OCI-LY1 (cell line): ENCODE results near the gene CACNA1B.

ENCODE experiments used
- H2AFZ ChIP-seq: fragments of 200-600 bp; sonication (generic), shearing (Covaris generic); 2 replicates; pipeline ENCODE4 v1.6.0; 2014; ENCODE audit warnings: antibody characterized with exemption, mild to moderate bottlenecking, low read length
- H3F3A ChIP-seq: fragments of 200-600 bp; sonication (generic), shearing (Covaris generic); 2 replicates; pipeline ENCODE4 v1.6.0; 2014; ENCODE audit warnings: mild to moderate bottlenecking, antibody characterized with exemption, low read length, moderate library complexity; ENCODE audit not compliant: insufficient read depth
- H3K27ac ChIP-seq: fragments of 200-600 bp; sonication (generic); 2 replicates; pipeline ENCODE4 v1.5.1; 2014; ENCODE audit warnings: low read length, mixed run types, mild to moderate bottlenecking, low read depth; ENCODE audit not compliant: poor library complexity, severe bottlenecking
- H3K27me3 ChIP-seq: fragments of 200-600 bp; sonication (generic); 2 replicates; pipeline ENCODE4 v1.6.0; 2014; ENCODE audit warnings: antibody characterized with exemption, mild to moderate bottlenecking, low read length, moderate library complexity; ENCODE audit not compliant: insufficient read depth
- H3K36me3 ChIP-seq: fragments of 200-600 bp; sonication (generic); 2 replicates; pipeline ENCODE4 v1.6.1; 2014; ENCODE audit warnings: mild to moderate bottlenecking, antibody characterized with exemption, low read length, moderate library complexity, mixed read lengths; ENCODE audit not compliant: insufficient read depth
- H3K4me1 ChIP-seq: fragments of 200-600 bp; sonication (generic); 2 replicates; pipeline ENCODE4 v1.5.1; 2014; ENCODE audit warnings: mild to moderate bottlenecking, low read length, moderate library complexity; ENCODE audit not compliant: insufficient read depth, severe bottlenecking
- H3K4me2 ChIP-seq: fragments of 200-600 bp; sonication (generic), shearing (Covaris generic); 2 replicates; pipeline ENCODE4 v1.6.1; 2014; ENCODE audit warnings: low read length
- H3K4me3 ChIP-seq: fragments of 200-600 bp; sonication (generic); 2 replicates; pipeline ENCODE4 v1.5.1; 2014; ENCODE audit warnings: low read length, low read depth, mild to moderate bottlenecking, mixed read lengths; ENCODE audit not compliant: poor library complexity, severe bottlenecking
- H3K79me2 ChIP-seq: fragments of 200-600 bp; shearing (Covaris generic); 2 replicates; pipeline ENCODE4 v1.6.1; 2016; ENCODE audit warnings: mixed run types, low read length, mixed read lengths; ENCODE audit not compliant: insufficient read depth
- H3K9ac ChIP-seq: fragments of 200-600 bp; sonication (generic), shearing (Covaris generic); 2 replicates; pipeline ENCODE4 v1.6.1; 2014; ENCODE audit warnings: mild to moderate bottlenecking, low read length, mixed read lengths
- H3K9me2 ChIP-seq: fragments of 200-600 bp; sonication (generic), shearing (Covaris generic); 2 replicates; pipeline ENCODE4 v1.6.1; 2014; ENCODE audit warnings: low read depth, mild to moderate bottlenecking, low read length, mixed read lengths
- H3K9me3 ChIP-seq: fragments of 200-600 bp; shearing (Covaris generic); 2 replicates; pipeline ENCODE4 v1.6.1; 2014; ENCODE audit warnings: low read length, mixed read lengths
- H4K20me1 ChIP-seq: fragments of 200-600 bp; sonication (generic), shearing (Covaris generic); 2 replicates; pipeline ENCODE4 v1.6.0; 2016; ENCODE audit warnings: mild to moderate bottlenecking, low read length; ENCODE audit not compliant: insufficient read depth
- CTCF ChIP-seq: fragments of 200-600 bp; sonication (generic), shearing (Covaris generic); IDR thresholded peaks from 2 replicates; pipeline ENCODE4 v1.5.1; 2017; ENCODE audit warnings: mild to moderate bottlenecking, antibody characterized with exemption, low read length, moderate library complexity, mixed read lengths
- EZH2 ChIP-seq: fragments of 200-600 bp; sonication (generic), shearing (Covaris generic); IDR thresholded peaks from 2 replicates; pipeline ENCODE4 v1.8.0; 2017; ENCODE audit warnings: borderline replicate concordance, mixed run types, mild to moderate bottlenecking, antibody characterized with exemption, low read length, moderate library complexity, mixed read lengths

Gene CACNA1B

GRCh38 chr9:138062196-138062595 lies 184.6 kb downstream of the CACNA1B start:
- Histone ChIP-seq H3K9me2 (no peaks in the 10 kb centered on the region), H3K36me3 (no peaks in the 10 kb centered on the region), H3K27ac (no peak overlapping the region), H3K4me2 (no peak overlapping the region), H4K20me1 (no peaks in the 10 kb centered on the region), H3F3A (no peaks in the 10 kb centered on the region), H3K9ac (no peak overlapping the region), H3K4me1 (no peaks in the 10 kb centered on the region), H3K4me3 (no peak overlapping the region), H3K9me3 (no peaks in the 10 kb centered on the region), H2AFZ (no peak overlapping the region), H3K79me2 (no peaks in the 10 kb centered on the region), H3K27me3 (no peaks in the 10 kb centered on the region)
- no peak for TF ChIP-seq CTCF
- no peak for TF ChIP-seq EZH2

DNA sequence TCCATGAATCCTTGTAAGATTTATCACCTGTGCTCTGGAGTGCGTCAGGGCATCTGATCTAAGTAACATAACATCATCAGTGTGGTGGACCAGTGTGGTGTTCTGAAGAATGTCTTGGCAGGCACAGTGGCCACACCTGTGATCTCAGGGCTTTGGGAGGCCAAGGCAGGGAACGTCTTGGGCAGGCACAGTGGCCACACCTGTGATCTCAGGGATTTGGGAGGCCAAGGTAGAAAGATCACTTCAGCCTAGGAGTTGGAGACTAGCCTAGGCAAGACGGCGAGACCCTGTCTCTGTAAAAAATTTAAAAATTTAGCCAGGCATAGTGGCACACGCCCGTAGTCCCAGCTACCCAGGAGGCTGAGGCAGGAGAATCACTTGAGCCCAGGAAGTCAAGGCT lies 185.5 kb downstream of the CACNA1B start:
- Histone ChIP-seq H3K9me2 (no peaks in the 10 kb centered on the region), H3K36me3 (no peaks in the 10 kb centered on the region), H4K20me1 (no peaks in the 10 kb centered on the region), H3K9ac (no peak overlapping the region), H3F3A (no peaks in the 10 kb centered on the region), H2AFZ (no peak overlapping the region), H3K4me1 (no peaks in the 10 kb centered on the region), H3K4me3 (no peak overlapping the region), H3K79me2 (no peaks in the 10 kb centered on the region), H3K27me3 (no peaks in the 10 kb centered on the region), H3K4me2 (no peak overlapping the region), H3K27ac (no peak overlapping the region), H3K9me3 (no peaks in the 10 kb centered on the region)
- TF ChIP-seq EZH2 (no peak), CTCF (no peak)

- H3K27me3 ChIP-seq, result no peaks in the 10 kb centered on the region
- TF ChIP-seq CTCF (no peak), EZH2 (no peak)
Measured at GRCh38 chr9:138063785-138064184, 186.2 kb downstream of the CACNA1B start.

More at GRCh38 chr9:138063785-138064184, 186.2 kb downstream of the CACNA1B start:
- no peaks in the 10 kb centered on the region for H3F3A ChIP-seq
- H3K79me2 ChIP-seq, result no peaks in the 10 kb centered on the region
- no peak overlapping the region for H3K4me3 ChIP-seq
- H3K4me2 ChIP-seq, result no peak overlapping the region
- H3K9me3 ChIP-seq, result no peaks in the 10 kb centered on the region
- H3K4me1 ChIP-seq, result no peaks in the 10 kb centered on the region
- no peaks in the 10 kb centered on the region for H3K9me2 ChIP-seq
- no peak overlapping the region for H3K9ac ChIP-seq
- no peaks in the 10 kb centered on the region for H4K20me1 ChIP-seq
- no peak overlapping the region for H3K27ac ChIP-seq
- no peak overlapping the region for H2AFZ ChIP-seq
- H3K36me3 ChIP-seq, result no peaks in the 10 kb centered on the region
